Hepatocyte (in vitro differentiated cells): ENCODE results near the gene LIPC.

ENCODE experiments used
- CTCF ChIP-seq: fragments of 200-600 bp; sonication (generic); IDR thresholded peaks from 2 replicates; pipeline ENCODE4 v1.5.1; 2016; ENCODE audit warnings: antibody characterized with exemption, mild to moderate bottlenecking; ENCODE audit not compliant: poor library complexity
- EZH2 ChIP-seq: fragments of 200-600 bp; sonication (generic); IDR thresholded peaks from 2 replicates; pipeline ENCODE4 v1.6.1; 2016; ENCODE audit warnings: antibody characterized with exemption, mild to moderate bottlenecking, borderline replicate concordance
- EZH2phosphoT487 ChIP-seq: fragments of 200-600 bp; sonication (generic); IDR thresholded peaks from one replicate; pipeline ENCODE4 v1.6.1; 2018; ENCODE audit warnings: antibody characterized with exemption, mild to moderate bottlenecking, low read depth, moderate library complexity; ENCODE audit not compliant: unreplicated experiment, severe bottlenecking

GRCh38 chr15:58471348-58471747 lies 39.6 kb downstream of the LIPC start:
- TF ChIP-seq CTCF: no peak
- TF ChIP-seq EZH2phosphoT487: no peak
- TF ChIP-seq EZH2: no peak
